H1 (cell line): ENCODE measurements around the gene ALDH5A1. TPM values are rescaled to one million over a fixed set of nuclear protein-coding genes. Genes with fewer than 3 reads are reported as not detected.

Source experiments
- CTCF ChIA-PET: fragments of 300-600 bp; sonication (Branson Sonifier 250); formaldehyde crosslinking; loops from one replicate; lab custom pipeline; 2021; ENCODE audit not compliant: partially characterized antibody; lab: Charles Lee
- POLR2A ChIA-PET: fragments of 300-600 bp; sonication (Branson Sonifier 250); formaldehyde crosslinking; loops from one replicate; lab custom pipeline; 2021; ENCODE audit warnings: inconsistent platforms; ENCODE audit not compliant: partially characterized antibody; lab: Charles Lee
- DNase-seq, 2 experiments: peaks; one replicate each; pipeline versions ENCODE4 v3.0.0 to v3.0.0-alpha.2; 2010 to 2022; ENCODE audit warnings: low spot score in 2 of 2, low read depth in 1 of 2, mixed read lengths in 1 of 2
- FAIRE-seq: peaks from 2 replicates; lab custom pipeline; 2011; peaks lifted over from hg19 to GRCh38; lab: Jason Lieb, UNC
- H2AFZ ChIP-seq: 2 replicates; pipeline ENCODE4 v1.8.1; 2012; ENCODE audit warnings: low read length, inconsistent platforms
- H2AK5ac ChIP-seq: 2 replicates; pipeline ENCODE4 v1.6.1; 2013; ENCODE audit warnings: low read depth, low read length
- H2BK120ac ChIP-seq: replicated peaks from 2 replicates; pipeline ENCODE3; 2013; ENCODE audit warnings: low read depth, low read length, inconsistent platforms
- H2BK12ac ChIP-seq: 2 replicates; pipeline ENCODE4 v1.6.1; 2013; ENCODE audit warnings: low read depth, low read length
- H2BK15ac ChIP-seq: 2 replicates; pipeline ENCODE4 v1.6.1; 2013; ENCODE audit warnings: low read length
- H2BK20ac ChIP-seq: 2 replicates; pipeline ENCODE4 v1.6.1; 2013; ENCODE audit warnings: low read length
- H2BK5ac ChIP-seq: 2 replicates; pipeline ENCODE4 v1.6.1; 2013; ENCODE audit warnings: low read depth, low read length
- H3K14ac ChIP-seq: 2 replicates; pipeline ENCODE4 v1.6.1; 2013; ENCODE audit warnings: inconsistent platforms; ENCODE audit not compliant: insufficient read length
- H3K18ac ChIP-seq: 2 replicates; pipeline ENCODE4 v1.6.1; 2013; ENCODE audit warnings: low read length; ENCODE audit errors: extremely low read depth
- H3K23ac ChIP-seq: 2 replicates; pipeline ENCODE4 v1.6.1; 2013; ENCODE audit warnings: inconsistent platforms; ENCODE audit not compliant: insufficient read length
- H3K23me2 ChIP-seq: 2 replicates; pipeline ENCODE4 v1.6.1; 2013; ENCODE audit warnings: low read depth, low read length
- H3K27ac ChIP-seq: 2 replicates; pipeline ENCODE4 v1.6.1; 2011; ENCODE audit warnings: low read depth, low read length, inconsistent platforms
- H3K27me3 ChIP-seq, 4 experiments: replicated peaks in 1 of 4; 1 replicate in 1 of 4; 2 replicates in 3 of 4; pipeline versions ENCODE4 v1.6.1 to v1.8.1; 2011 to 2013; ENCODE audit warnings: low read length in 3 of 4, mild to moderate bottlenecking in 3 of 4, inconsistent platforms in 2 of 4, mixed read lengths in 2 of 4, moderate library complexity in 1 of 4; ENCODE audit not compliant: control insufficient read depth in 3 of 4, insufficient read depth in 3 of 4; ENCODE audit errors: extremely low read depth in 1 of 4
- H3K36me3 ChIP-seq, 4 experiments: 2 replicates each; pipeline versions ENCODE4 v1.6.1 to v1.8.1; 2011 to 2013; ENCODE audit warnings: mild to moderate bottlenecking in 4 of 4, low read length in 3 of 4, moderate library complexity in 2 of 4, control low read depth in 1 of 4, inconsistent platforms in 1 of 4; ENCODE audit not compliant: insufficient read depth in 4 of 4, control insufficient read depth in 2 of 4
- H3K4ac ChIP-seq: replicated peaks from 2 replicates; pipeline ENCODE3; 2013; ENCODE audit warnings: low read length, low read depth, mixed read lengths, inconsistent platforms; ENCODE audit not compliant: insufficient read length
- H3K4me1 ChIP-seq, 4 experiments: replicated peaks in 1 of 4; 1 replicate in 1 of 4; 2 replicates in 3 of 4; pipeline versions ENCODE4 v1.6.1 to v1.8.1; 2011 to 2013; ENCODE audit warnings: low read length in 3 of 4, inconsistent platforms in 2 of 4, mixed read lengths in 1 of 4; ENCODE audit not compliant: insufficient read depth in 4 of 4, control insufficient read depth in 3 of 4
- H3K4me2 ChIP-seq, 2 experiments: 2 replicates each; pipeline versions ENCODE4 v1.6.1 to v1.8.1; 2011 to 2013; ENCODE audit warnings: low read depth in 2 of 2, low read length in 2 of 2, control low read depth in 1 of 2, inconsistent platforms in 1 of 2, mild to moderate bottlenecking in 1 of 2; ENCODE audit not compliant: insufficient read depth in 1 of 2
- H3K4me3 ChIP-seq, 4 experiments: fragments of 200-600, 300-600 bp in 1 of 4; sonication (generic), shearing (Covaris generic), sonication (Bioruptor Twin) in 1 of 4; 2 replicates each; pipeline versions ENCODE4 v1.5.1 to v1.8.1; 2011 to 2016; ENCODE audit warnings: low read length in 4 of 4, low read depth in 3 of 4, control low read depth in 2 of 4, inconsistent platforms in 2 of 4, mild to moderate bottlenecking in 2 of 4, mixed read lengths in 1 of 4, moderate library complexity in 1 of 4; ENCODE audit not compliant: insufficient read depth in 2 of 4; ENCODE audit errors: extremely low read depth in 1 of 4
- H3K56ac ChIP-seq: replicated peaks from 2 replicates; pipeline ENCODE3; 2013; ENCODE audit warnings: low read depth, mild to moderate bottlenecking, mixed read lengths, low read length, inconsistent platforms; ENCODE audit not compliant: insufficient read length
- H3K79me1 ChIP-seq: 2 replicates; pipeline ENCODE4 v1.6.1; 2013; ENCODE audit warnings: low read depth, low read length, control low read depth
- H3K79me2 ChIP-seq, 2 experiments: 2 replicates each; pipeline versions ENCODE4 v1.6.1 to v1.8.1; 2012 to 2013; ENCODE audit warnings: low read length in 2 of 2, mild to moderate bottlenecking in 2 of 2, inconsistent platforms in 1 of 2; ENCODE audit not compliant: insufficient read depth in 2 of 2, control insufficient read depth in 1 of 2
- H3K9ac ChIP-seq, 4 experiments: replicated peaks in 1 of 4; 1 replicate in 1 of 4; 2 replicates in 3 of 4; pipeline versions ENCODE4 v1.6.1 to v1.8.1; 2011 to 2013; ENCODE audit warnings: low read depth in 3 of 4, low read length in 3 of 4, control low read depth in 2 of 4, mild to moderate bottlenecking in 2 of 4, moderate library complexity in 2 of 4, inconsistent platforms in 1 of 4; ENCODE audit errors: extremely low read depth in 1 of 4
- H3K9me3 ChIP-seq, 2 experiments: 2 replicates each; pipeline versions ENCODE4 v1.6.1 to v1.8.1; 2012 to 2013; ENCODE audit warnings: mild to moderate bottlenecking in 2 of 2, moderate library complexity in 2 of 2, control low read depth in 1 of 2, inconsistent platforms in 1 of 2, low read depth in 1 of 2, low read length in 1 of 2, mixed read lengths in 1 of 2; ENCODE audit not compliant: insufficient read depth in 2 of 2
- H4K20me1 ChIP-seq, 2 experiments: replicated peaks in 1 of 2; 2 replicates each; pipeline versions ENCODE3 to v1.8.1; 2011 to 2013; ENCODE audit warnings: inconsistent platforms in 2 of 2, low read length in 2 of 2, mild to moderate bottlenecking in 1 of 2; ENCODE audit not compliant: insufficient read depth in 2 of 2, control insufficient read depth in 1 of 2
- H4K5ac ChIP-seq: 2 replicates; pipeline ENCODE4 v1.6.1; 2013; ENCODE audit warnings: low read length, low read depth, mixed read lengths, inconsistent platforms; ENCODE audit not compliant: insufficient read length
- H4K8ac ChIP-seq: 2 replicates; pipeline ENCODE4 v1.8.0; 2013; ENCODE audit warnings: mild to moderate bottlenecking, moderate library complexity, low read length, inconsistent platforms; ENCODE audit not compliant: insufficient read depth; ENCODE audit errors: extremely low read depth
- H4K91ac ChIP-seq: replicated peaks from 2 replicates; pipeline ENCODE3; 2013; ENCODE audit warnings: low read length, mixed read lengths, inconsistent platforms; ENCODE audit not compliant: insufficient read length
- ATF3 ChIP-seq: IDR thresholded peaks from 2 replicates; pipeline ENCODE4 v1.6.1; 2011; ENCODE audit warnings: low read depth, mild to moderate bottlenecking, low read length; ENCODE audit not compliant: insufficient read depth
- CHD2 ChIP-seq: IDR thresholded peaks from 2 replicates; pipeline ENCODE4 v1.6.1; 2012; ENCODE audit warnings: low read length, improper control_type of control experiment
- CREB1 ChIP-seq: IDR thresholded peaks from 2 replicates; pipeline ENCODE4 v1.6.1; 2012; ENCODE audit warnings: inconsistent platforms
- CTCF ChIP-seq, 3 experiments: IDR thresholded peaks; 1 replicate in 2 of 3; 2 replicates in 1 of 3; pipeline versions ENCODE4 v1.5.1 to v1.6.1; 2011; ENCODE audit warnings: low read length in 3 of 3, mild to moderate bottlenecking in 3 of 3, inconsistent platforms in 2 of 3, low read depth in 1 of 3, moderate library complexity in 1 of 3; ENCODE audit not compliant: insufficient read depth in 1 of 3; ENCODE audit errors: control extremely low read depth in 1 of 3
- KDM1A ChIP-seq: fragments of 200-600, 300-600 bp; sonication (generic); IDR thresholded peaks from 2 replicates; pipeline ENCODE4 v1.7.1; 2016; ENCODE audit warnings: mild to moderate bottlenecking, low read length, borderline replicate concordance
- SIN3A ChIP-seq, 2 experiments: IDR thresholded peaks in 1 of 2; conservative IDR thresholded peaks in 1 of 2; 2 replicates each; pipeline ENCODE4 v1.6.1; 2011 to 2012; ENCODE audit warnings: low read length in 2 of 2, improper control_type of control experiment in 1 of 2, low read depth in 1 of 2, mild to moderate bottlenecking in 1 of 2
- SP4 ChIP-seq: IDR thresholded peaks from 2 replicates; pipeline ENCODE4 v1.6.1; 2012; ENCODE audit warnings: low read length, inconsistent platforms
- polyA plus RNA-seq, 7 experiments: library from polyadenylated mRNA; depleted of rRNA in 3 of 7; stranded (reverse) in 5 of 7; unstranded in 2 of 7; fragments of >200 nt in 5 of 7; fragments of 200-250 nt in 2 of 7; gene quantifications; 1 replicate in 5 of 7; 2 replicates in 1 of 7; 4 replicates in 1 of 7; pipeline versions ENCODE4 v1.2.1 to v1.2.3, GENCODE V29; 2011 to 2013; ENCODE audit warnings: missing spikeins in 2 of 7, mixed read lengths in 2 of 7
- total RNA-seq: library from RNA; stranded (reverse); fragmentation: NEBNext Ultra II Directional; extraction: Animal tissue kit (Norgen Biotek cat#: 25700); gene quantifications from 2 replicates; pipeline ENCODE4 v1.2.1, GENCODE V29; 2021

ALDH5A1 gene
- total and polyA plus RNA-seq, 2 of the 8 experiments (the other 6 are each of a cell fraction or from before 2014, with no cell fraction given), result 1.5 to 2.4 TPM

GRCh38 chr6:24501914-24502313 is 7.1 kb downstream of the ALDH5A1 start:
- no peak for FAIRE-seq
- POLR2A ChIA-PET, result no interaction called here
- H2AFZ ChIP-seq, result no peak overlapping the region
- TF ChIP-seq ATF3, result no peak
- no peak for TF ChIP-seq CREB1
- no peak for TF ChIP-seq CTCF (IDR thresholded peaks at IDR 0.05; ENCODE audit: control extremely low read depth in 1 of 3, insufficient read depth in 1 of 3, low read depth in 1 of 3, low read length in 3 of 3)
- TF ChIP-seq SIN3A (conservative IDR thresholded peaks at IDR 0.05 in 1 of 2, IDR thresholded peaks at IDR 0.05 in 1 of 2; ENCODE audit: low read depth in 1 of 2, low read length in 2 of 2), result no peak
- TF ChIP-seq KDM1A, result no peak
- no peak for TF ChIP-seq SP4
- TF ChIP-seq CHD2, result no peak

More at GRCh38 chr6:24501914-24502313, 7.1 kb downstream of the ALDH5A1 start:
- H3K14ac ChIP-seq, result no peak overlapping the region
- no peak overlapping the region for H4K91ac ChIP-seq
- no peaks in the 10 kb centered on the region; a peak in 1 of 7 replicates for H3K4me1 ChIP-seq
- no peak overlapping the region for H3K9ac ChIP-seq
- no peak overlapping the region for H2BK5ac ChIP-seq
- no peaks in the 10 kb centered on the region for H3K79me2 ChIP-seq
- H3K4ac ChIP-seq, result no peak overlapping the region
- no peaks in the 10 kb centered on the region for H4K20me1 ChIP-seq
- H4K5ac ChIP-seq, result no peak overlapping the region
- 0 out of 4 replicates have a peak, but pooled peaks cover 0 to 2% of the 10 kb centered on the region in 2 experiments for H3K9me3 ChIP-seq
- no peaks in the 10 kb centered on the region for H3K36me3 ChIP-seq
- H3K56ac ChIP-seq, result no peak overlapping the region
- no peaks in the 10 kb centered on the region for H3K23me2 ChIP-seq
- no peak overlapping the region for H2BK20ac ChIP-seq
- no peak overlapping the region for H3K18ac ChIP-seq
- H3K27ac ChIP-seq, result no peak overlapping the region
- H3K4me2 ChIP-seq, result no peak overlapping the region; a peak in 1 of 4 replicates
- H2AK5ac ChIP-seq, result no peak overlapping the region
- H2BK12ac ChIP-seq, result no peak overlapping the region
- CTCF ChIA-PET, result interaction anchor here (0.8 to 1.3 kb wide), 3 partner anchors 11 to 105 kb away, joined by 3 to 4 read pairs (median 3); no protein-coding TSS in a partner anchor
- H3K79me1 ChIP-seq, result no peaks in the 10 kb centered on the region
- no peak for DNase-seq
- H3K4me3 ChIP-seq, result no peak overlapping the region
- no peak overlapping the region for H4K8ac ChIP-seq
- H2BK15ac ChIP-seq, result no peak overlapping the region
- no peak overlapping the region for H3K23ac ChIP-seq
- no peaks in the 10 kb centered on the region; a peak in 1 of 7 replicates for H3K27me3 ChIP-seq
- H2BK120ac ChIP-seq, result no peak overlapping the region
